SK-MEL-5 (cell line): Measurements from ENCODE around the gene MS4A4A. TPM values are rescaled to one million over a fixed set of nuclear protein-coding genes. Genes with fewer than 3 reads are reported as not detected.
"Not testable (repeated sequence)": the region's sequence is repeated elsewhere in the genome, so short reads cannot be mapped to it uniquely, and the experiment has no call there.

ENCODE experiments used
- DNase-seq: peaks from one replicate; pipeline ENCODE4 v3.0.0-alpha.2; 2016; ENCODE audit warnings: low read depth, low spot score
- in situ Hi-C: cut with HindIII; loops from 2 replicates; pipeline ENCODE4 v1.10.0; 2016; ENCODE audit warnings: low sequenced_read_pairs, high pct_unique_total_duplicates, low pct_unique_long_range_greater_than_20kb
- total RNA-seq: library from RNA; depleted of rRNA; stranded (reverse); fragments of >200 nt; shearing (Covaris generic); gene quantifications from 2 replicates; pipeline ENCODE4 v1.2.3, GENCODE V29; 2014

The MS4A4A gene
- total RNA-seq, 1 experiment from 2014 or later: not detected

GRCh38 chr11:60285411-60286126 lies 5.1 kb downstream of the MS4A4A start:
- in situ Hi-C loops, DNase-seq: not testable (repeated sequence)

GRCh38 chr11:60288531-60288930 lies 8.1 kb downstream of the MS4A4A start:
- no peak for DNase-seq
- in situ Hi-C loops: no loop called here

GRCh38 chr11:60292145-60292544 lies 11.7 kb downstream of the MS4A4A start:
- in situ Hi-C loops: no loop called here
- DNase-seq: no peak

GRCh38 chr11:60301178-60301577 lies 20.7 kb downstream of the MS4A4A start:
- in situ Hi-C loops: no loop called here
- DNase-seq: no peak

- DNase-seq, in situ Hi-C loops: not testable (repeated sequence)
Observed at GRCh38 chr11:60301884-60302283, 21.4 kb downstream of the MS4A4A start.

GRCh38 chr11:60303661-60304060 lies 23.2 kb downstream of the MS4A4A start:
- in situ Hi-C loops: no loop called here
- no peak for DNase-seq

GRCh38 chr11:60305906-60306619 lies 25.6 kb downstream of the MS4A4A start:
- in situ Hi-C loops: no loop called here
- DNase-seq: no peak

GRCh38 chr11:60307507-60308195 lies 27.2 kb downstream of the MS4A4A start:
- in situ Hi-C loops: no loop called here
- no peak for DNase-seq

- DNase-seq: no peak
- in situ Hi-C loops: no loop called here
Observed at GRCh38 chr11:60310407-60310998, 30.0 kb downstream of the MS4A4A start.

GRCh38 chr11:60314635-60315321 lies 34.3 kb downstream of the MS4A4A start:
- DNase-seq: no peak
- in situ Hi-C loops: no loop called here

- no peak for DNase-seq
- in situ Hi-C loops: no loop called here
Observed at GRCh38 chr11:60315871-60316270, 35.4 kb downstream of the MS4A4A start.

GRCh38 chr11:60316317-60316716 lies 35.9 kb downstream of the MS4A4A start:
- in situ Hi-C loops: no loop called here
- DNase-seq: no peak

GRCh38 chr11:60318726-60319125 lies 38.3 kb downstream of the MS4A4A start:
- in situ Hi-C loops: no loop called here
- DNase-seq: no peak

- in situ Hi-C loops: no loop called here
- DNase-seq: no peak
Observed at GRCh38 chr11:60321051-60321450, 40.6 kb downstream of the MS4A4A start.

GRCh38 chr11:60326955-60327354 lies 46.5 kb downstream of the MS4A4A start, which contains the start of gene MS4A6E:
MS4A6E (plus strand) TSS chr11:60327255; CDS start chr11:60334896, 7,641 bp downstream.
- no peak for DNase-seq
- in situ Hi-C loops: no loop called here

GRCh38 chr11:60328460-60328859 lies 48.0 kb downstream of the MS4A4A start:
- no peak for DNase-seq
- in situ Hi-C loops: no loop called here

GRCh38 chr11:60332846-60333245 lies 52.4 kb downstream of the MS4A4A start:
- DNase-seq: no peak
- in situ Hi-C loops: no loop called here
